K562 (cell line): Measurements from ENCODE around the gene EIF1B. TPM values are rescaled to one million over a fixed set of nuclear protein-coding genes. Genes with fewer than 3 reads are reported as not detected.

Source experiments
- ATF4 ChIP-seq: fragments of 450-650 bp; formaldehyde crosslinking; IDR thresholded peaks from 2 replicates; pipeline ENCODE4 v1.4.0; 2022; ENCODE audit warnings: mild to moderate bottlenecking, moderate library complexity
- CREB3L1 ChIP-seq: fragments of 450-650 bp; IDR thresholded peaks from 2 replicates; pipeline ENCODE4 v1.6.1; 2014; ENCODE audit warnings: low read depth, mild to moderate bottlenecking, moderate library complexity, borderline replicate concordance
- CTCF ChIP-seq, 3 experiments: IDR thresholded peaks in 2 of 3; conservative IDR thresholded peaks in 1 of 3; 2 replicates each; pipeline ENCODE4 v1.5.1; 2011 to 2012; ENCODE audit warnings: low read length in 3 of 3, mild to moderate bottlenecking in 3 of 3, control low read depth in 2 of 3, improper control_type of control experiment in 1 of 3, inconsistent platforms in 1 of 3, low read depth in 1 of 3, mixed read lengths in 1 of 3, moderate library complexity in 1 of 3; ENCODE audit not compliant: insufficient read depth in 2 of 3
- E2F4 ChIP-seq: sonication (generic); formaldehyde crosslinking; IDR thresholded peaks from 2 replicates; pipeline ENCODE4 v1.8.0; 2022; ENCODE audit warnings: mild to moderate bottlenecking, low read depth, missing genetic modification reagents
- ERF ChIP-seq: fragments of 450-650 bp; formaldehyde crosslinking; IDR thresholded peaks from 2 replicates; pipeline ENCODE4 v1.4.0; 2020; ENCODE audit warnings: mild to moderate bottlenecking, mixed read lengths
- FOXA3 ChIP-seq, 2 experiments: fragments of 450-650 bp in 1 of 2; sonication (generic) in 1 of 2; formaldehyde crosslinking; IDR thresholded peaks in 1 of 2; conservative IDR thresholded peaks in 1 of 2; 2 replicates each; pipeline versions ENCODE4 v1.4.0 to v1.8.0; 2020 to 2022; ENCODE audit warnings: mild to moderate bottlenecking in 2 of 2, missing genetic modification reagents in 1 of 2
- GABPB2 ChIP-seq: fragments of 250-450 bp; sonication (Bioruptor Pico); conservative IDR thresholded peaks from 2 replicates; pipeline ENCODE4 v1.5.1; 2021; ENCODE audit warnings: mild to moderate bottlenecking
- HIVEP1 ChIP-seq: fragments of 250-450 bp; sonication (Bioruptor Pico); IDR thresholded peaks from 2 replicates; pipeline ENCODE4 v1.4.0; 2020; ENCODE audit warnings: mild to moderate bottlenecking
- NCOA1 ChIP-seq: fragments of 450-650 bp; IDR thresholded peaks from 2 replicates; pipeline ENCODE4 v1.6.1; 2016; ENCODE audit warnings: low read depth
- NR2C2 ChIP-seq, 2 experiments: fragments of 200-800 bp in 1 of 2; sonication (Bioruptor generic) in 1 of 2; sonication (generic) in 1 of 2; formaldehyde crosslinking in 1 of 2; IDR thresholded peaks; 2 replicates each; pipeline versions ENCODE4 v1.6.1 to v1.8.0; 2016 to 2022; ENCODE audit warnings: mild to moderate bottlenecking in 1 of 2, missing compliant biosample characterization in 1 of 2, missing genetic modification characterization in 1 of 2, missing genetic modification reagents in 1 of 2
- OTX1 ChIP-seq: fragments of 450-650 bp; formaldehyde crosslinking; IDR thresholded peaks from 2 replicates; pipeline ENCODE4 v1.4.0; 2022; ENCODE audit warnings: mild to moderate bottlenecking
- PATZ1 ChIP-seq: fragments of 250-450 bp; sonication (Bioruptor Pico); IDR thresholded peaks from 2 replicates; pipeline ENCODE4 v1.5.0; 2020; ENCODE audit warnings: mild to moderate bottlenecking, borderline replicate concordance
- PHF8 ChIP-seq: fragments of 200-600 bp; sonication (generic); IDR thresholded peaks from 2 replicates; pipeline ENCODE4 v1.6.1; 2012; ENCODE audit warnings: mixed run types, mild to moderate bottlenecking, inconsistent platforms, low read length, moderate library complexity, borderline replicate concordance
- SNRNP70 ChIP-seq: fragments of 200-400 bp; formaldehyde crosslinking; optimal IDR thresholded peaks from 2 replicates; pipeline ENCODE3; 2017; ENCODE audit warnings: low read depth, low read length
- SPI1 ChIP-seq: IDR thresholded peaks from 2 replicates; pipeline ENCODE4 v1.6.1; 2011; ENCODE audit warnings: low read depth, low read length, control low read depth, borderline replicate concordance
- TAF9B ChIP-seq: fragments of 450-650 bp; IDR thresholded peaks from 2 replicates; pipeline ENCODE4 v1.6.1; 2018; ENCODE audit warnings: mild to moderate bottlenecking; ENCODE audit not compliant: partially characterized antibody
- ZNF146 ChIP-seq: IDR thresholded peaks from one replicate; pipeline ENCODE4 v1.6.1; 2018; ENCODE audit warnings: missing compliant biosample characterization; ENCODE audit not compliant: unreplicated experiment
- polyA plus RNA-seq, 8 experiments: library from polyadenylated mRNA; depleted of rRNA in 4 of 8; stranded (reverse) in 5 of 8; unstranded in 3 of 8; fragments of >200 nt; fragmentation: Nextera tagmentation in 2 of 8; fragmentation: Illumina TruSeq in 1 of 8; extraction: Ambion mirVana in 2 of 8; extraction: Trizol in 1 of 8; gene quantifications; 2 replicates each; pipeline versions ENCODE4 v1.2.1 to v1.2.3, GENCODE V29; 2011 to 2014; ENCODE audit warnings: inconsistent platforms in 1 of 8, missing spikeins in 1 of 8
- total RNA-seq, 7 experiments: library from RNA; depleted of rRNA in 6 of 7; stranded (reverse); fragments of >200 nt in 6 of 7; fragmentation: Illumina TruSeq in 2 of 7; extraction: Trizol in 2 of 7; gene quantifications; 2 replicates each; pipeline versions ENCODE4 v1.2.1 to v1.2.3, GENCODE V29; 2011 to 2021; ENCODE audit warnings: low replicate concordance in 1 of 7

The EIF1B gene
- total and polyA plus RNA-seq, 9 of the 15 experiments (the other 6 are each of a cell fraction or from before 2014, with no cell fraction given), result 18.1 to 184 (median 78.9) TPM

GRCh38 chr3:40308725-40309417, 636 bp upstream of the EIF1B start (continued):
- TF ChIP-seq ATF4 (CRISPR knock-in tag) (0 out of 2 replicates have a peak, but pooled peaks have one; percentile 56), TAF9B (no peak), CREB3L1 (no peak), SNRNP70 (no peak), ZNF146 (no peak), CTCF (IDR thresholded peaks at IDR 0.05 in 2 of 3, conservative IDR thresholded peaks at IDR 0.05 in 1 of 3; ENCODE audit: insufficient read depth in 2 of 3, low read depth in 1 of 3, low read length in 3 of 3) (no peak), NCOA1 (no peak), GABPB2 (0 out of 2 replicates have a peak, but pooled peaks have one; percentile 51), ERF (no peak), E2F4 (no peak), OTX1 (CRISPR knock-in tag) (peak; percentile 37; the same call in 1 of the 2 replicates), SPI1 (no peak), PHF8 (peak; percentile 96), HIVEP1 (CRISPR knock-in tag) (0 out of 2 replicates have a peak, but pooled peaks have one; percentile 77), PATZ1 (CRISPR knock-in tag) (0 out of 2 replicates have a peak, but pooled peaks have one; percentile 31), NR2C2 (CRISPR knock-in tag; IDR thresholded peaks at IDR 0.05) (peak; percentile 38; the same call in 1 of the 2 replicates), NR2C2 (tag; IDR thresholded peaks at IDR 0.05) (no peak), FOXA3 (CRISPR knock-in tag; conservative IDR thresholded peaks at IDR 0.05 in 1 of 2, IDR thresholded peaks at IDR 0.05 in 1 of 2) (peak in 1 of 2 experiments; percentile 30; a peak in 1 of 4 replicates)
